Measurements from ENCODE around the gene NF2. TPM values are rescaled to one million over a fixed set of nuclear protein-coding genes. Genes with fewer than 3 reads are reported as not detected.
"Not testable (repeated sequence)": the region's sequence is repeated elsewhere in the genome, so short reads cannot be mapped to it uniquely, and the experiment has no call there.

The NF2 gene
- 32.3 TPM for total RNA-seq

- peak; percentile 100 for ATAC-seq
Observed at GRCh38 chr22:29603358-29604075, at the start of gene NF2. NF2 (plus strand) TSS chr22:29603633; CDS start chr22:29603999, 366 bp downstream.

GRCh38 chr22:29555065-29555644 is 48.3 kb upstream of the NF2 start:
- no peak for ATAC-seq

- ATAC-seq, result no peak
Observed at GRCh38 chr22:29559030-29559429, 44.4 kb upstream of the NF2 start.

GRCh38 chr22:29559853-29560252 is 43.6 kb upstream of the NF2 start:
- ATAC-seq, result no peak

- no peak for ATAC-seq
Observed at GRCh38 chr22:29563652-29564460, 39.6 kb upstream of the NF2 start.

- not testable (repeated sequence) for ATAC-seq
Observed at GRCh38 chr22:29566513-29566912, 36.9 kb upstream of the NF2 start.

GRCh38 chr22:29567338-29567737 is 36.1 kb upstream of the NF2 start:
- ATAC-seq, result no peak

GRCh38 chr22:29569011-29569678 is 34.3 kb upstream of the NF2 start:
- ATAC-seq, result peak; percentile 56

- ATAC-seq, result no peak
Observed at GRCh38 chr22:29570456-29570855, 33.0 kb upstream of the NF2 start.

- ATAC-seq, result no peak
Observed at GRCh38 chr22:29570912-29571549, 32.4 kb upstream of the NF2 start.

GRCh38 chr22:29574762-29575450 is 28.5 kb upstream of the NF2 start:
- no peak for ATAC-seq

GRCh38 chr22:29578462-29579200 is 24.8 kb upstream of the NF2 start:
- no peak for ATAC-seq

- peak; percentile 18 for ATAC-seq
Observed at GRCh38 chr22:29580200-29580810, 23.1 kb upstream of the NF2 start.

GRCh38 chr22:29581799-29582198 is 21.6 kb upstream of the NF2 start:
- ATAC-seq, result peak; percentile 53

- no peak for ATAC-seq
Observed at GRCh38 chr22:29584975-29585374, 18.5 kb upstream of the NF2 start.

- ATAC-seq, result not testable (repeated sequence)
Observed at GRCh38 chr22:29586193-29586705, 17.2 kb upstream of the NF2 start.

- ATAC-seq, result peak; percentile 48
Observed at GRCh38 chr22:29587938-29588699, 15.3 kb upstream of the NF2 start.

- no peak for ATAC-seq
Observed at GRCh38 chr22:29593923-29594322, 9.5 kb upstream of the NF2 start.

GRCh38 chr22:29594447-29594846 is 9.0 kb upstream of the NF2 start:
- ATAC-seq, result not testable (repeated sequence)

GRCh38 chr22:29596408-29596807 is 7.0 kb upstream of the NF2 start:
- no peak for ATAC-seq

Measured in esophagus mucosa (tissue), 1 donor.